ENCODE data around the gene MARK1.

DNA sequence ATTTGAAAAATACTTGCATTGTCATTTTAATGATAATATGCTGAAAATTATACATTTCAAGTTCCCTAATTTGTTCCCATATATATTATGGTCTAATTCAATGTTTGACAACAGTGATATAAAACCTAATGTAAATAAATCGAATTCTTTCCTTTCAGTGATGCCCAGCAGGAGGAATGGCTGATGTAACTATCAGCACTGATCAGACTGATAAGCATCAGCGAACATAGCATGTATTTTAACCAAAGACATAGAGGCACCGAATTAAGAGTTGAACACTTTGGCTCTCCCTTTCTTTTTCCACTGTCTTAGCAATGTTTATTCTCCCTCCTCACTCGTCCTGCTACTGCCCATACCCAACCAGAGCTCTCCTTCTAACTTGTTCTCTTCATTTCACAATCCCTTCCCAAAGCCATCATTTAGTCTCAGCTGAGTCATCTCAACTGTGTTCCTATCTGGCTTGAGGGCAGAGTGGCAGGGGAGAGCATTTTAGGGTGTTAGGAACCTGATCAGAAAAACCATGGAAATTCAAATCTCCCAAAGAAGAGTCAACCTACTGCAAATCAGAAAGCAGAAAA, 103.4 kb downstream of the MARK1 start:
- TF ChIP-seq, protein P1, sequence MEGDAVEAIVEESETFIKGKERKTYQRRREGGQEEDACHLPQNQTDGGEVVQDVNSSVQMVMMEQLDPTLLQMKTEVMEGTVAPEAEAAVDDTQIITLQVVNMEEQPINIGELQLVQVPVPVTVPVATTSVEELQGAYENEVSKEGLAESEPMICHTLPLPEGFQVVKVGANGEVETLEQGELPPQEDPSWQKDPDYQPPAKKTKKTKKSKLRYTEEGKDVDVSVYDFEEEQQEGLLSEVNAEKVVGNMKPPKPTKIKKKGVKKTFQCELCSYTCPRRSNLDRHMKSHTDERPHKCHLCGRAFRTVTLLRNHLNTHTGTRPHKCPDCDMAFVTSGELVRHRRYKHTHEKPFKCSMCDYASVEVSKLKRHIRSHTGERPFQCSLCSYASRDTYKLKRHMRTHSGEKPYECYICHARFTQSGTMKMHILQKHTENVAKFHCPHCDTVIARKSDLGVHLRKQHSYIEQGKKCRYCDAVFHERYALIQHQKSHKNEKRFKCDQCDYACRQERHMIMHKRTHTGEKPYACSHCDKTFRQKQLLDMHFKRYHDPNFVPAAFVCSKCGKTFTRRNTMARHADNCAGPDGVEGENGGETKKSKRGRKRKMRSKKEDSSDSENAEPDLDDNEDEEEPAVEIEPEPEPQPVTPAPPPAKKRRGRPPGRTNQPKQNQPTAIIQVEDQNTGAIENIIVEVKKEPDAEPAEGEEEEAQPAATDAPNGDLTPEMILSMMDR (IDR thresholded peaks at IDR 0.05), result no peak
- no peak for TF ChIP-seq POLR2AphosphoS5 (IDR thresholded peaks at IDR 0.05)
